LHCN-M2 (cell line): ENCODE measurements around the gene NRL. TPM values are rescaled to one million over a fixed set of nuclear protein-coding genes. Genes with fewer than 3 reads are reported as not detected.

ENCODE experiments used
- DNase-seq: peaks from one replicate; pipeline ENCODE4 v3.0.0-alpha.2; 2012; ENCODE audit warnings: low read depth
- total RNA-seq: library from RNA; depleted of rRNA; stranded (reverse); fragments of >200 nt; gene quantifications from 2 replicates; pipeline ENCODE4 v1.2.3, GENCODE V29; 2014

The NRL gene
- total RNA-seq, 1 experiment from 2014 or later, result 3.0 TPM

DNA sequence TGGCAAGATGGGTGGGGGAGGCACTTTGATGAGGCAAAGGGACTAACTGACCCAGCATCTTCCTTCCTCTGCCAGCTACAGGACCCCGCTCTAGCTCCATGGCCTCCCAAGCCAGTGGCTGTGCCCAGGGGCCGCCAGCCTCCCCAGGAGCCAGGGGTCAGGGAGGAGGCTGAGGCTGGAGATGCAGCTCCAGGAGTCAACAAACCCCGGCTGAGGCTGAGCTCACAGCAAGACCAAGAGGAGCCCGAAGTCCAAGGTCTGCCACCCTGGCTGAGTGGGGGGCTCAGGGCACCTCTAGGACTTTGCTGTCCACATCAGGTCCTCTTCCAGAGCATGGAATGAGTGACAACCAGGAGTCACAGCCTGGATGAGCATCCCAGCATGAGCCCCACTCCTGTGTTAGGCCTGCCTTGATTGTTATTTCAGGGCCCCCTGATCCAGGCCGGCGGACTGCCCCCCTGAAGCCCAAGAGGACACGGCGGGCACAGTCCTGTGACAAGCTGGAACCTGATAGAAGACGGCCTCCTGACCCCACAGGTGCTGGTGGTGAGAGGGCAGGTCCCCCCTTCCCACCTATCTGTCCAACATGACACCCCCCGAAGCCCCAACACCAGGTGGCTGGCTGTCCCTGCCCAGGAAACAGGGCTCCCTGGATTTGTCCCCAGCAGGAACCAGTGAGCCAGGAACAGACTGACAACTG is 45.9 kb downstream of the NRL start:
- no peak for DNase-seq

DNA sequence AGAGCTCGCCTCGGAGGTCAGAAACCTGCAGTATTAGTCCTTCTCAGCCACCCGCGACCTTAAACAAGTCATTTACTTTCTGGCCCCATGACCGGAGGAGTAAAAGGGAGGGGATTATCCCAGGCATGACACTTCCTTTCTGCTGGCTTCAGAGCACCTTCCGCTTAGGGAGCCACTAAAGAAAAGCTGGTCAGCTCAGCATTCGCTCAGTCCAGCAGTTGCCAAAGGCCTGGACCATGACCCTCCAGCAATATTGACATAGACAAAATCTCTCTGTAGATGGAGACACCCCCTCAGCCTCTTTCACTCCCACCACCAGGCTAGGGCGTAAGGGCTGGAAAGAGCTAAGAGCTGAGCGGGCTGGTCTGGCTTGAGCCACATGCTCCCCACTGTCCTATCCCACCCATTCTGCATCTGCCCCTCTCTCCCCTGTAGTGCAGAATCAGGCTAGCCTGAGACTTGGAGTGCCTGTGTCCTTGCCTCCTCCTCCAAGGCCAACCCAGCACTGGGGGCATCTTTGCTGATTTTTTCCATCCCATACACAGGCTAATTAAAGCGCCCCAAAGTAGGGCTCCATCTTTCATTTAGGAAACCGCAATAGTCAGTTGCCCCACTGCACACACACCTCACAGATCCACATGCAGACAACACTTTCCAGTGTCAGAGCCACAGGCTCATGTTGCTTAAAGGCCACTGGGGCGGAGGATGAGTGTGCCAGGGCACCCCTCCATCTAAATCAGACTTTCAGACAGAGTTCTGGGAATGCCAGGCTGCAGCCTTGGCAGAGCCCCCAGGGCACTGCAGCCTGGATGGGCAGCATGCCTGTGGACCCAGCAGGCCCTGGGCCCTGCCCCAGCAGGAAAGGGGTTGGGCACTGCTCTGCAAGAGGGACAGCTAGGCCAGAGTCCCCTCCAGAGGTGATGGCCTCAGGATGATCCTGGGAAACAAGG is 47.3 kb downstream of the NRL start:
- DNase-seq, result no peak

DNA sequence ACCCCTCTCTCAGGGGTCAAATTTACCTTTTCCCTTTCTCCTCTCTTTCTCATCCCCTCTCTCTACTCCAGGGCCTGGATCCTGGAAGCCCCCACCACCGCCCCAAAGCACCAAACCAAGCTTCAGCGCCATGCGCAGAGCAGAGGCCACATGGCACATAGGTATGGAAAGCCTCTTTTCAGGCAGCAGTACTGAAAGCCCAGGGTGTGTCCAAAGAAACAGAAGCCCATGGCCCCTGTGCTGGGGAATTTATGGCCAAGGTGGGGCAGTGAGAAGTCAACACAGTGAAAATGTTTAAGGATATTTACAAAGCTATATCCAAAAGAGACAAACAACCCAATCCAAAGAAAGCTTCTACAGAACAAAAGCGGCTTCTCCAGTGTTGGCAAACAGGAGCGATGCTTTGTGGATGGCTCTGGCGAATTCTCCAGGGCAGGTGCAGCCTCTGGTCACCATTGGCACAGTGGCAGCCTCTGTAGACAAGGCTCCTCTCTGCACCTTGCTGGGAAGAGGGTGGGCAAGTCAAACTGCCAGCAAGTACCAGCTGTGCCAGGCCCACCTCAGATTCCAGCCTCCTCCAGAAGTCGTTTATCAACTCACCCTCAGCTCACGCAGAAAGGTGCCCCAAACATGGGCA is 48.1 kb downstream of the NRL start:
- DNase-seq, result no peak

DNA sequence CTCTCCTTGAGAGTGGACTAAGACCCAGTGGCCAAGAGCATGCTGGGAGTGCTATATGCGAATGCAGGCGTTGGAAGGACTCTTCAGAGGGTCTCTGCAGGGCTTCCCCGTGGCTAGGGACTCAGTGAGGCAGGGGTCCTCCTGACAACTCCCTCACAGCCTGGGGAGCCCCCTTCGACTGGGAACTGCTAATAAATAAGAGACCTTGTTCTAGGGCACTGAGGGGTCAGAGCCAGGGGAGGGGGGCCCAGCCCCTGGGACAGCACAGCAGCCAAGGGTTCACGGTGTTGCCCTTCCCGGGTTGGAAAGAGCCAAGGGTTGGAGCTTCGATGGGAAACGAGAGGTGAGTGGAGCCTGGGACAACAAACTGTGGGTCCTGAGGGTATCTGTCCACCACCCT is 49.3 kb downstream of the NRL start:
- no peak for DNase-seq

DNA sequence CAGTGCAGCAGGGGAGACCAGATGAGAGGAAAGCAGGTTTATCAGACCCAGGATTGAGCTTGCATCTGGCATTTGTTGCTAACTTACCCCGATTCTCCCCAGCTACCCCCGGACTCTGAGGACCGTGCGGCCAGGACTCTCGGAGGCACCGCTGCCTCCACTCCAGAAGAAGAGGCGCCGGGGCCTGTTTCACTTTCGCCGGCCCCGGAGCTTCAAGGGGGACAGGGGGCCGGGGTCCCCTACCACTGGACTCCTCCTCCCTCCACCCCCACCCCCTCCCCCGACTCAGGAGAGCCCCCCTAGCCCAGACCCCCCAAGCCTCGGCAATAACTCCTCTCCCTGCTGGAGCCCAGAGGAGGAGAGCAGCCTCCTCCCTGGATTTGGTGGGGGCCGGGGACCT is 49.9 kb downstream of the NRL start:
- no peak for DNase-seq

DNA sequence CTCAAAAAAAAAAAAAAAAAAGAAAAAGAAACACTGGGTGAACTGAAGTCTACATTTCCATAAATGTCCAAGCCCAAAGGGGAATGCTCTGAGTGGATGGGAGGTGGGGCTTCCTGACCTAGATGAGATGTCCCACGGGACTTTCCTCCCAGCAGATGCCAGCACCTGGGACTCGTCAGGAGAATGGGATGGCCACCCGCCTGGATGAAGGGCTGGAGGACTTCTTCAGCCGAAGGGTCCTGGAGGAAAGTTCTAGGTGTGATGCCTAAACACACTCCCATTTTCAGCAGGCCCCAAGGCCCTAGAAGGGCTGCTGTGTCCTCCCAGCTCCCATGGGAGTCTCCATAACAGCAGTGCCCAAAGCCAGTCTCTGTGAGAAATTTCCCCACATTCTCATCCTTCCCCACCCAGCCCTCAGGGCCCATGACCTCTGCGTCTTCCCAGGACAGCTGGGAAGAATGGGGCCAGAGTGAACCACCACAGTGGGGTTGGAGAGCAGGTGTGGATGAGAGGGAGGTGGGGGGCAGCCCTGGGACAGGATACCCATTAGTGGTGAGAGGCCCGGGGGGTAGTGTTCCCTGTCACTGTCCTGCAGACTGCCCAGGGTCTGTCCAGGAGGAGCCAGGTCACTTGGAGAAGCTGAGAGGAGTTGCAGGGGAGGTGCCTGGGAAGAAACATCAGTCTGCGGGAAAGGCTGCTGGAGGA is 50.5 kb downstream of the NRL start:
- no peak for DNase-seq

DNA sequence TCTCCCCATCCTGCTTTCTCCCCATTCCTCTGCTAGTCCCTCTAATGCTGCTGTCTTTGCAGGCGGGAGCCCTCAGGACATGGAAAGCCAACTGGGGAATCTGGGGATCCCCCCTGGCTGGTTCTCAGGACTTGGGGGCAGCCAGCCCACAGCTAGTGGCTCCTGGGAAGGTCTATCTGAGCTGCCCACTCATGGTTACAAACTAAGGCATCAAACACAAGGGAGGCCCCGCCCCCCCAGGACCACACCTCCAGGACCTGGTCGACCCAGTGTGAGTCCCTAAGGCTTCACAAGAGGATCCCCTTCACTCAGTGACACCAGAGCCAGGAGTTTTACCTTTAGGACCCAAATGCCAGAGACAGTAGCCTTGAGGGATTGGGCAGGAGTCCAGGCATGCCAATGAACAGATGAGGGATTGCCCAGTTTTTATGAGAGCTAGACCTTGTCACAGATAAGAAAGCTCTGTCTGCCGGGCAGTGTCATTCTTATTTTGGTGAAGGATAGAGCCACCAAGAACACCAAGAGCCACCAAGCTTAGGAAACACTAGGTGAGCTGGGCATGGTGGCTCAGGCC is 51.4 kb downstream of the NRL start:
- DNase-seq, result no peak

DNA sequence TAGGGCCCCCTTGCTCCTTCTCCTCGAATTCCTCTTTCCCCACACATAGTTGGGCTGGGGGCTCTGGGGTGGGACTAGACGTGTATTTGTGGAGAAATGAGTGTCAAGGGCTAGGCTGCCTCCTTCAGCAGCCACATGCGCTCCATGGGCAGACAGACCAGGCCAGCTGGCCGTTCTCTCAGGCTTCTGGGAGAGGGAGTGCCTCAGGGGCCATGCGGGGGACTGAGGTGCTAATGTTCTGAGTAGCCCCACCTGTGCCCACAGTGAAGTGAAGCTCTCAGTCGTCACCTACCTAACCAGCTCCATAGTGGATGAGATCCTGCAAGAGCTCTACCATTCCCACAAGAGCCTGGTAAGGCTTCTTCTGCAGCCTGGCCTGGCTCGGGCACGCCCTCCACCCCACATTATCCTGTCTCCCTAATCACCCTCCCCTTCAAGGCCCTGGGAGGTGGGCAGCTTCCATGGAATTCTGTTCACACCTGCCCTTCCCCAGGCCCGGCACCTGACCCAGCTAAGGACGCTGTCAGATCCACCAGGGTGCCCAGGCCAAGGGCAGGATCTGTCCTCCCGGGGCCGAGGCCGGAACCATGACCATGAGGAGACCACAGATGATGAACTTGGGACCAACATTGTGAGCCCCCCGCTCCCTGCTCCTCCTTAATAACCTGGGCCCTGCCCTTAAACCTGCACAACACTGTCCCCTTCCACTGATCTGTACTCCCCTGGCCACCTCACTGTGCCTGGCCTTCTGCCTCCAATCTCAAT is 52.4 kb downstream of the NRL start:
- no peak for DNase-seq

DNA sequence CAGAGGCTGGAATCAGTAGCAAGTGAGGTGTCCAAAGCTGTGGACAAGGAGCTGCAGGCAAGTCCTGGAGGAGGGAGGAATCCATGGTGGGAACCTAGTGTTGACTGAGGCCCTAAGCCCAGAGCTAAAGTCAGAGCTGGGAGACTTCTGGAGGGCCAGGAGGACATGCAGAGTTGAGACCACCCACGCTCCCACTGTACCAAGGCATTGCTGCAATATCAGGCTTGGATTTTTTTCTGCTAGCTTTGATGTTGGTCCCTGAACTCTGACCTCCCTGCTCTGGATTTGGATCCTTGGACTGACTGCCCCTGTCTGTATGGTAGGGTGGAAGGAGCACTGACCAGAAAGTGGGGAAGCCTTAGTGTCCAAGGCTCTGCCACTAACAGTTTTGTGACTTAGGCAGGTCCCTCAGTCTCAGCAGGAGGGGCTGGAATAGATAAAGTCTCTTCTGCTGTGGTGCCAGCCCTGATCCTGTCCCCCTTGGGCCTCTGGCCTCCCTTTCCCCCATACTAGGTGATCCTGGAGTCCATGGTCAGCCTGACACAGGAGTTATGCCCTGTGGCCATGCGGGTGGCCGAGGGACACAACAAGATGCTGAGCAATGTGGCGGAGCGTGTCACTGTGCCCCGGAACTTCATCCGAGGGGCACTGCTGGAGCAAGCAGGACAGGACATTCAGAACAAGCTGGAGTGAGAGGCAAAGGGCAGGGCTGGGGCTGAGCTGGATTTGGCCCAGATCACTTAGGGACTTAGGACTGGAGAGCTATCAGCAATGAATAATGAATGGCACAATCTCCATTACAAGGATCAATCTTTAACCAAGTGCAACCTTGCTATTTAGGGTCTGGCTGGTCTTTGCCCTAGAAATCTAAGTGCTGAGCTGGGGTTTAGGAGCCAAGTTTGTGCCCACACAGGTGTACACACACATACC is 53.5 kb downstream of the NRL start:
- no peak for DNase-seq

DNA sequence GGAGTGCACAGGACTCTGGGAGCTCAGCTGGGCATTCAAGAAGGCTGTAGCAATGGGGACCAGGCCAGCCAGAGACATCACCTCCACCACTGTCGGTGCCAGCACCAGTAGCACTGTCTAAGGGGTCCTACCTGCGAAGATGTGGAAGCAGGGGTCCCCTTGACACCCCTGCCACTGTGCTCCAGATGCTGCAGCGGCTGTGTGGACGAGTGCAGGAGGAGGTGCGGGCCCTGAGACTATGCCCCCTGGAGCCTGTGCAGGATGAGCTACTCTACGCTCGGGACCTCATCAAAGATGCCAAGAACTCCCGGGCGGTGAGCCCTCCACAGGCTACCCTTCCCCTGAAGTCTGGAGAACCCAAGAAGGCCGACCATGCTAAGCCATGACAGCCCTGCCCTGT is 54.3 kb downstream of the NRL start:
- DNase-seq, result no peak

DNA sequence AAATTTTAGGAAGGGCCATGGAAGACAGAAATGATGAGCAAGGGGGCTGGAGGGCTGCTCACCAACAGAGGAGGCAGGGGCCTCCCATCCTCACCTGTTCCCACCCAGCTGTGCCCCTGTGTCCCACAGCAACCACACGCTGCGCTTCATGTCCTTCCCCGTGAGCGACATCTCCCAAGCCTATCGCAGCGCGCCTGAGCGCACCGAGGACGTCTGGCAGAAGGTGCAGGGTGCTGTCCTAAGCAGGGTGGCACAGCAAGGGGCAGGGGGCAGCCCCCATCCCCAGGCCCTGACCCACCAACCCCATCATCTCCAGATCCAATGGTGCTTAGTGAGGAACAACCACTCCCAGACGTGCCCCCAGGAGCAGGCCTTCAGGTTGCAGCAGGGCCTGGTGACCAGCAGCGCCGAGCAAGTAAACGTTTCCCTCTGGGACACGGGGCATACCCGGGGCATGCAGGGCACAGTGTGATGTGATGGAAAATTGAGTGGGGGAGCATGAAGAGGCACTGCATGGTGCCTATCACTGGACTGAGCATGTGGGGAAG is 54.8 kb downstream of the NRL start:
- DNase-seq, result no peak

DNA sequence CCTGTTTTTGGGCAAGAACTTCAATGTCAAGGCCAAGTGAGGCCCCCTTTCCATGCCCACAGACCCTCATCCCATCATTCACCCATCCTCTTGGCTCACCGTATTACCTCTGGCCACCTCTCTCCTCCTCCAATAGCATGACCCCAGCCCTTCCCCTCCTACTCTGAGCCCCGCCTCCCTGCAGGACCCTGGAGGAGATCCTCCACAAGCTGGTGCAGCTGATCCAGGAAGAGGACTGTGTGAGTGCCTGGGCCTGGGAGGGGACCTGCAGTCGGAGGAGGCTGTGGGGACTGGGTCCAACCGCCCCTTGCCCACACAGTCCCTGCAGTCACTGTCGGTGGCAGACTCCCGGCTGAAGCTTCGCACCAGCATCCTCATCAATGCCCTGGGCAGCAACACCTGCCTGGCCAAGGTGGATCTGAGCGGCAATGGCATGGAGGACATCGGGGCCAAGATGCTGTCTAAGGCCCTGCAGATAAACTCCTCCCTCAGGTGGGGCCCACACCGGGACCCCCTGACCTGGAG is 55.7 kb downstream of the NRL start:
- DNase-seq, result no peak

DNA sequence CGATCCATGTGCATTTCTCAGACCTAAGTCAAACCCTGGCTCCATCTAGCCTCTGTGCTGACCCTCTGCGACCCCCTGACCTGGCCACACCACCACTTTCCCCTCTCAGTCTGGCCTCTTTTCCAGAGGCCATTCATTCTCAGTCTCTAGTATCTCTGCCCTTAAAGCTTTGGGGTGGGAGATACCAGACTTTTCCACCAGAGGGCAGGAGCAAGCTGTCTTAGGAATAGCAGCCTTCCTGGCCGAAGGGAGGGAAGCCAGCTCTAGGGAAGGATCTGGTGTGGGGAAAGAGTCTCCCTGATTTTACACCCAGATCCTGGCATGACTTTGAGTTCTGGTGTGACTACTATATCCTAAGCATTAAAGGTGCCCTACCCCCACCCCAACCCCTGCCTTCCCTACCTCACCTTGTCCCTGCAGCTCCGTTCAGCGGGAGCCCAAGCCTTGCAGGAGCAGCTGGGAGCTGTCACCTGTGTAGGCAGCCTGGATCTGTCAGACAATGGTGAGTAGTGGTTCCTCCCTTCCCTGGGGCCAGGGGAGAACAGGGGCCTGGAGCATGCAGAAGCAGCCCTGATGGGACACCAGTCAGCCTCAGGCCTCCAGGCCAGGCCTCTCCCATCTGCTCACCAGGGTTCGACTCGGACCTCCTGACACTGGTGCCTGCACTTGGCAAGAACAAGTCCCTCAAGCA is 56.3 kb downstream of the NRL start:
- peak; percentile 63 for DNase-seq

DNA sequence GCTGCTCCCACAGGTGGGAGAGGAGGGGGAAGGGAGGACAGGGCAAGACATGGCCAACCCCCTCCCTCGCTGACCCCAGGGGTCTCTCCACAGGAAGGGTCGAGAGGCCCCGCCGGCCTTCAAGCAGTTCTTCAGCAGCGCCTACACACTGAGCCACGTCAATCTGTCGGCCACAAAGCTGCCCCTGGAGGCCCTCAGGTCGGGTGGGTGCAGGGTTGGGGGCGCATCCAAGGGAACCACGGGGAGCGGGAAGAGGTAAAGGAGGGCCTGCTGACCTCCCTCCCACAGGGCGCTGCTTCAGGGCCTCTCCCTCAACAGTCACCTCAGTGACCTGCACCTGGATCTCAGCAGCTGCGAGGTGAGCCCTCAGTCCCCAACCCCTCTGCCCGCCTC is 56.9 kb downstream of the NRL start:
- DNase-seq, result no peak

DNA sequence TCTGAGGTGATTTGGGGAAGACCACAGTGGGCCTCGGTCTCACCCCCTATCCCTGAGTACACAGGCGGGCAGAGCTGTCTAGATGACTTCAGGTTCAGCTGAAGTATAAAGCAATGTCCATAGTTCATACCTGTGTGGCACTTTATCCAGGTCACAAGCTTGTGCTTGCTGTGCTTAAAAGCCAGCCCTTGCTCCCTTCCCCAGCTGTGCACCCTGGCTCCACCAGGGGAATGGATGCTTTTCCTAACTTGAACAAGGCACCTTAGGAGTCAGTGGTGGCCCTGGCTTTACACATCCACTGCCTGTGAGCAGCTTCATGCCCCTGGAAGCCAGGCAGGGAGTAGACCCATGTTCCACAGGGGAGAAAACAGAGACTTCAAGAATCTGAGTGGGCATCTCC is 57.5 kb downstream of the NRL start:
- DNase-seq, result no peak

DNA sequence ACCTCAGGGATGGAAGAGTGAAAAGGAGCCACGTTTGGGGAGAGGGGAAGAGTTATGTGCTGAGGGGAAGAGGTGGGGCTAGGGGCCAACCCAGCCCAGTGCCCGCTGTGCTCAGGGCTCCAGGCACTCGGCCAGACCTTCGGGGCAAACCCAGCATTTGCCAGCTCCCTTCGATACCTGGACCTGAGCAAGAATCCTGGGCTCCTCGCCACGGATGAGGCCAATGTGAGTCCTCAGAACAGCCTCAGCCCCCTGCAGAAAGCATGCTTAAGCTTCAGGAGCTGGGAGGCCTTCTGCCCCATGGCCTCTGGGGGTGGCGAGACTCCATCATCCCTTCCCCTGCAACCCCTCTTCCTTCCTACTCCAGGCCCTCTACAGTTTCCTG is 58.0 kb downstream of the NRL start:
- DNase-seq, result no peak

DNA sequence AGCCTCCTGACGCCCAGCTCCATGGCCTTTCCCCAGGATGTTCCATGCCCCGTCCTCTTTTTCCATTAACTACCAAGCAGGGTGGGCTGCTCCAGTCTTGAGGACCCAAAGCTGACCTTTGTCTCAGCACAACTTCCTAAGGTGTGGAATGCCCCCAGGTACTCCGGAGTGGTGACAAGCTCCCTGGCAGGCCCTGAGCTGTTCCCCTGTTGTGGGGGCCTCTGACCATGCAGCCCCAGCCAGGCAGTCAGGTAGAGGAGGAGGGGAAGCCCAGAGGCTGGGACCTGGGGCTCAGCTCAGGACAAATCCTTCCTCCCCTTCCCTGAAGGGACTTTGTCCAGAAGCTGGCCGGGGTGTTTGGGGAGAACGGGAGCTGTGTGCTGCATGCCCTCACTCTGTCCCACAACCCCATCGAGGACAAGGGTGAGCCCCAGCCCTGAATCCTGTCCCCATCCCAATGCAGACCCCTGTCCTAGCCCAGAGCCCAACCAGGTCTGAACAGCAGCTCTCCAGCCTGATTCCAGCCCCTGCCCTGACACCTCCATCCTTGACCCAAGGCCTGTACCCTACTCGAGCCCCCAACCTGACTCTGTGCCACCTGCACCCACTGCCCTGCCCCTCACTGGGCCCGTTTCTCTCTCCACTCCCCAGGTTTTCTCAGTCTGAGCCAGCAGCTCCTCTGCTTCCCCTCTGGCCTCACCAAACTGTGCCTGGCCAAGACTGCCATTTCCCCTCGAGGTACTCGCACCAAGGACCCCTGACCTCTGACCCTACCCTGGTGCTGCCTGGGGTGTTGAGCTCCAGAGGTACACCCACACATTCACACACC is 58.6 kb downstream of the NRL start:
- DNase-seq, result no peak

DNA sequence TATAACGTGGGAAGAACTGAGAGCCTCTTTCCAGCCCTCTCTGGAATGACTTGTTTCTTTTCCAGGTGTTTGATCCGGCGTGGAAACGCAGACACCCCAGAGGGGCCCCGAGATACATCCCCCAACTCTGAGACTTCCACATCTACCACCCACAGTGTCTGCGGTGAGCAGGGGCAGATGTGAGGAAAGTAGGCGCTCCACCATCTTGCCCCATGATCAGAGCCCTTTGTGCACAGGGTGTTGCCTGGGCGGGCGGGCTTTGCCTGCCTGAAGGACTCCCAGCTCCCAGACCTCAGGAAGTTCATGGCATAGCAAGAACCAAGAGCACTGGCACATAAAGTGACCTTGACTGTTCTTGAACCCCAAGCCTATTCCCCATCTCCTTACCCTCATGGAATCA is 60.1 kb downstream of the NRL start:
- no peak for DNase-seq
